Measurements from ENCODE around the gene SMARCD1.

Gene SMARCD1

GRCh38 chr12:50084775-50085614 lies at the start of gene SMARCD1:
SMARCD1 (plus strand) TSS chr12:50085342; CDS start chr12:50085370, 28 bp downstream.
- Mint-ChIP-seq H3K4me1 (peaks cover 35% of the 10 kb centered on the region), H3K27me3 (no peaks in the 10 kb centered on the region), H3K9me3 (no peaks in the 10 kb centered on the region), H3K27ac (ENCODE audit: low read depth) (peak within 1 kb of the TSS; percentile 91), H3K36me3 (ENCODE audit: insufficient read depth) (peaks cover 21% of the 10 kb centered on the region), H3K4me3 (peak within 1 kb of the TSS; percentile 95)
- DNase-seq (ENCODE audit: low spot score in 2 of 2) (peak; percentile 52 to 60), ATAC-seq (replicated peaks; ENCODE audit: extremely low read depth, poor library complexity, severe bottlenecking) (peak; percentile 86)

- ATAC-seq (replicated peaks; ENCODE audit: extremely low read depth, poor library complexity, severe bottlenecking), result no peak
- Mint-ChIP-seq H3K36me3 (ENCODE audit: insufficient read depth) (no peaks in the 10 kb centered on the region), H3K9me3 (no peaks in the 10 kb centered on the region), H3K27me3 (peaks cover 22% of the 10 kb centered on the region), H3K4me1 (no peaks in the 10 kb centered on the region), H3K4me3 (no peak overlapping the region), H3K27ac (ENCODE audit: low read depth) (no peak overlapping the region)
- no peak for DNase-seq (ENCODE audit: low spot score in 2 of 2)
Observed at GRCh38 chr12:50038336-50038735, 46.8 kb upstream of the SMARCD1 start.

GRCh38 chr12:50039151-50039835 lies 45.8 kb upstream of the SMARCD1 start:
- peak; percentile 67 for ATAC-seq (replicated peaks; ENCODE audit: extremely low read depth, poor library complexity, severe bottlenecking)
- DNase-seq (ENCODE audit: low spot score in 2 of 2), result peak; percentile 55 to 79
- no peaks in the 10 kb centered on the region for H3K9me3 Mint-ChIP-seq
- H3K4me1 Mint-ChIP-seq, result no peaks in the 10 kb centered on the region
- H3K36me3 Mint-ChIP-seq (ENCODE audit: insufficient read depth), result no peaks in the 10 kb centered on the region
- no peak overlapping the region for H3K27ac Mint-ChIP-seq (ENCODE audit: low read depth)
- H3K4me3 Mint-ChIP-seq, result no peak overlapping the region
- peaks cover 22% of the 10 kb centered on the region for H3K27me3 Mint-ChIP-seq

- Mint-ChIP-seq H3K4me3 (no peak overlapping the region), H3K36me3 (ENCODE audit: insufficient read depth) (no peaks in the 10 kb centered on the region), H3K9me3 (no peaks in the 10 kb centered on the region), H3K27ac (ENCODE audit: low read depth) (no peak overlapping the region), H3K27me3 (peaks cover 12% of the 10 kb centered on the region), H3K4me1 (no peaks in the 10 kb centered on the region)
- DNase-seq (ENCODE audit: low spot score in 2 of 2) (no peak), ATAC-seq (replicated peaks; ENCODE audit: extremely low read depth, poor library complexity, severe bottlenecking) (no peak)
Observed at GRCh38 chr12:50040657-50041056, 44.5 kb upstream of the SMARCD1 start.

- H3K27me3 Mint-ChIP-seq, result peaks cover 7% of the 10 kb centered on the region
- no peak for DNase-seq (ENCODE audit: low spot score in 2 of 2)
- H3K9me3 Mint-ChIP-seq, result no peaks in the 10 kb centered on the region
- no peak overlapping the region for H3K4me3 Mint-ChIP-seq
- H3K36me3 Mint-ChIP-seq (ENCODE audit: insufficient read depth), result no peaks in the 10 kb centered on the region
- no peak overlapping the region for H3K27ac Mint-ChIP-seq (ENCODE audit: low read depth)
- H3K4me1 Mint-ChIP-seq, result no peaks in the 10 kb centered on the region
- ATAC-seq (replicated peaks; ENCODE audit: extremely low read depth, poor library complexity, severe bottlenecking), result no peak
Observed at GRCh38 chr12:50041062-50041860, 43.9 kb upstream of the SMARCD1 start.

GRCh38 chr12:50041962-50042361 lies 43.2 kb upstream of the SMARCD1 start:
- Mint-ChIP-seq H3K36me3 (ENCODE audit: insufficient read depth) (no peaks in the 10 kb centered on the region), H3K27me3 (no peaks in the 10 kb centered on the region), H3K4me3 (no peak overlapping the region), H3K27ac (ENCODE audit: low read depth) (no peak overlapping the region), H3K9me3 (no peaks in the 10 kb centered on the region), H3K4me1 (no peaks in the 10 kb centered on the region)
- no peak for ATAC-seq (replicated peaks; ENCODE audit: extremely low read depth, poor library complexity, severe bottlenecking)
- DNase-seq (ENCODE audit: low spot score in 2 of 2), result no peak

- Mint-ChIP-seq H3K4me3 (no peak overlapping the region), H3K27ac (ENCODE audit: low read depth) (no peak overlapping the region)
- no peak for ATAC-seq (replicated peaks; ENCODE audit: extremely low read depth, poor library complexity, severe bottlenecking)
Observed at GRCh38 chr12:50042693-50043092, 42.4 kb upstream of the SMARCD1 start.

GRCh38 chr12:50043308-50043707 lies 41.8 kb upstream of the SMARCD1 start:
- ATAC-seq (replicated peaks; ENCODE audit: extremely low read depth, poor library complexity, severe bottlenecking) (no peak), DNase-seq (ENCODE audit: low spot score in 2 of 2) (no peak)
- Mint-ChIP-seq H3K9me3 (no peaks in the 10 kb centered on the region), H3K4me3 (no peak overlapping the region), H3K4me1 (no peaks in the 10 kb centered on the region), H3K36me3 (ENCODE audit: insufficient read depth) (no peaks in the 10 kb centered on the region), H3K27me3 (no peaks in the 10 kb centered on the region), H3K27ac (ENCODE audit: low read depth) (no peak overlapping the region)

More at GRCh38 chr12:50042693-50043092, 42.4 kb upstream of the SMARCD1 start:
- Mint-ChIP-seq H3K9me3 (no peaks in the 10 kb centered on the region), H3K27me3 (no peaks in the 10 kb centered on the region), H3K4me1 (no peaks in the 10 kb centered on the region), H3K36me3 (ENCODE audit: insufficient read depth) (no peaks in the 10 kb centered on the region)
- no peak for DNase-seq (ENCODE audit: low spot score in 2 of 2)

GRCh38 chr12:50043854-50044253 lies 41.3 kb upstream of the SMARCD1 start:
- no peak for DNase-seq (ENCODE audit: low spot score in 2 of 2)

GRCh38 chr12:50047693-50048250 lies 37.4 kb upstream of the SMARCD1 start:
- Mint-ChIP-seq H3K4me1 (no peaks in the 10 kb centered on the region), H3K4me3 (no peak overlapping the region), H3K27ac (ENCODE audit: low read depth) (no peak overlapping the region), H3K9me3 (no peaks in the 10 kb centered on the region), H3K27me3 (peaks cover 34% of the 10 kb centered on the region), H3K36me3 (ENCODE audit: insufficient read depth) (peaks cover 2% of the 10 kb centered on the region)
- DNase-seq (ENCODE audit: low spot score in 2 of 2), result no peak
- ATAC-seq (replicated peaks; ENCODE audit: extremely low read depth, poor library complexity, severe bottlenecking), result no peak

More at GRCh38 chr12:50043854-50044253, 41.3 kb upstream of the SMARCD1 start:
- Mint-ChIP-seq H3K27ac (ENCODE audit: low read depth) (no peak overlapping the region), H3K36me3 (ENCODE audit: insufficient read depth) (no peaks in the 10 kb centered on the region), H3K4me3 (no peak overlapping the region), H3K27me3 (no peaks in the 10 kb centered on the region), H3K9me3 (no peaks in the 10 kb centered on the region), H3K4me1 (no peaks in the 10 kb centered on the region)
- ATAC-seq (replicated peaks; ENCODE audit: extremely low read depth, poor library complexity, severe bottlenecking), result no peak

GRCh38 chr12:50049254-50050118 lies 35.7 kb upstream of the SMARCD1 start:
- DNase-seq (ENCODE audit: low spot score in 2 of 2), result no peak
- ATAC-seq (replicated peaks; ENCODE audit: extremely low read depth, poor library complexity, severe bottlenecking), result no peak
- H3K27ac Mint-ChIP-seq (ENCODE audit: low read depth), result no peak overlapping the region
- H3K9me3 Mint-ChIP-seq, result no peaks in the 10 kb centered on the region
- H3K4me1 Mint-ChIP-seq, result no peaks in the 10 kb centered on the region
- peaks cover 41% of the 10 kb centered on the region for H3K27me3 Mint-ChIP-seq
- no peak overlapping the region for H3K4me3 Mint-ChIP-seq
- peaks cover 2% of the 10 kb centered on the region for H3K36me3 Mint-ChIP-seq (ENCODE audit: insufficient read depth)

GRCh38 chr12:50050119-50050385 lies 35.1 kb upstream of the SMARCD1 start:
- peaks cover 2% of the 10 kb centered on the region for H3K36me3 Mint-ChIP-seq (ENCODE audit: insufficient read depth)
- no peaks in the 10 kb centered on the region for H3K9me3 Mint-ChIP-seq
- DNase-seq (ENCODE audit: low spot score in 2 of 2) (no peak), ATAC-seq (replicated peaks; ENCODE audit: extremely low read depth, poor library complexity, severe bottlenecking) (no peak)
- H3K4me1 Mint-ChIP-seq, result no peaks in the 10 kb centered on the region
- H3K27ac Mint-ChIP-seq (ENCODE audit: low read depth), result no peak overlapping the region
- no peak overlapping the region for H3K4me3 Mint-ChIP-seq
- peaks cover 41% of the 10 kb centered on the region for H3K27me3 Mint-ChIP-seq

Data from central memory CD8-positive, alpha-beta T cell (primary cell).